Common myeloid progenitor, CD34-positive (primary cell): ENCODE measurements around the gene HES7.

Experiments
- CTCF ChIA-PET: fragments of 350-600 bp; sonication (Branson Sonifier 250); formaldehyde crosslinking; loops from one replicate; lab custom pipeline; 2021; ENCODE audit warnings: antibody characterized with exemption; lab: Charles Lee
- POLR2A ChIA-PET: fragments of 350-600 bp; sonication (Branson Sonifier 250); formaldehyde crosslinking; loops from one replicate; lab custom pipeline; 2021; ENCODE audit warnings: antibody characterized with exemption; lab: Charles Lee
- DNase-seq, 3 donors: peaks; one replicate each; pipeline versions ENCODE4 v3.0.0 to v3.0.0-alpha.2; 2013
- H3K27ac ChIP-seq, 2 experiments: 1 replicate in 1 of 2; 2 replicates in 1 of 2; pipeline ENCODE4 v1.7.0; 2013; ENCODE audit warnings: inconsistent platforms in 2 of 2, low read length in 2 of 2, mild to moderate bottlenecking in 2 of 2, low read depth in 1 of 2, moderate library complexity in 1 of 2; ENCODE audit not compliant: severe bottlenecking in 2 of 2, insufficient read depth in 1 of 2, poor library complexity in 1 of 2
- H3K27me3 ChIP-seq, 5 experiments: replicated peaks in 2 of 5; 1 replicate in 3 of 5; 2 replicates in 2 of 5; pipeline versions ENCODE4 v1.6.1 to v1.7.0; 2013; ENCODE audit warnings: low read length in 4 of 5, mild to moderate bottlenecking in 2 of 5, moderate library complexity in 2 of 5, inconsistent platforms in 1 of 5; ENCODE audit not compliant: insufficient read depth in 5 of 5, control insufficient read depth in 4 of 5
- H3K36me3 ChIP-seq, 4 experiments: 1 replicate in 2 of 4; 2 replicates in 2 of 4; pipeline versions ENCODE4 v1.6.1 to v1.7.0; 2013; ENCODE audit warnings: low read length in 3 of 4, control low read depth in 1 of 4, mild to moderate bottlenecking in 1 of 4; ENCODE audit not compliant: control insufficient read depth in 4 of 4, insufficient read depth in 4 of 4
- H3K4me1 ChIP-seq, 4 experiments: 1 replicate in 3 of 4; 2 replicates in 1 of 4; pipeline versions ENCODE4 v1.6.1 to v1.7.1; 2013; ENCODE audit warnings: low read length in 3 of 4, mild to moderate bottlenecking in 3 of 4, control low read depth in 1 of 4, inconsistent platforms in 1 of 4, moderate library complexity in 1 of 4; ENCODE audit not compliant: control insufficient read depth in 4 of 4, insufficient read depth in 4 of 4; ENCODE audit errors: control extremely low read depth in 1 of 4
- H3K4me3 ChIP-seq, 7 experiments: 1 replicate in 4 of 7; 2 replicates in 3 of 7; pipeline versions ENCODE4 v1.5.1 to v1.7.0; 2013; ENCODE audit warnings: mild to moderate bottlenecking in 7 of 7, low read length in 6 of 7, moderate library complexity in 6 of 7, inconsistent platforms in 2 of 7, low read depth in 2 of 7, control low read depth in 1 of 7; ENCODE audit not compliant: insufficient read depth in 4 of 7, control insufficient read depth in 1 of 7; ENCODE audit errors: extremely low read depth in 1 of 7
- H3K9me3 ChIP-seq, 5 experiments: 1 replicate in 4 of 5; 2 replicates in 1 of 5; pipeline versions ENCODE4 v1.6.1 to v1.7.1; 2013; ENCODE audit warnings: low read length in 4 of 5, mild to moderate bottlenecking in 2 of 5, inconsistent platforms in 1 of 5, low read depth in 1 of 5, moderate library complexity in 1 of 5; ENCODE audit not compliant: control insufficient read depth in 4 of 5, insufficient read depth in 2 of 5; ENCODE audit errors: control extremely low read depth in 1 of 5
- WGBS: methylation state at CpG from one replicate; pipeline ENCODE4 v1.1.5; 2013; ENCODE audit not compliant: insufficient coverage; 5-methylcytosine and 5-hydroxymethylcytosine counted together

Gene HES7

GRCh38 chr17:8155231-8155995 lies 31.5 kb upstream of the HES7 start:
- H3K4me1 ChIP-seq = peaks cover 15 to 68% (median 68%) of the 10 kb centered on the region in 4 experiments
- CTCF ChIA-PET = interaction anchor here (1.4 to 19.3 kb wide), 2 partner anchors 14 to 32 kb away, joined by 3 to 292 read pairs; partner anchors contain the start of gene PER1
- POLR2A ChIA-PET = interaction anchor here (1.8 to 4.3 kb wide), 4 partner anchors 12 to 18 kb away, joined by 10 to 33 read pairs (median 24); no protein-coding TSS in a partner anchor
- H3K4me3 ChIP-seq = peak overlapping the region; percentile 61 to 88 (median 73)
- no peaks in the 10 kb centered on the region for H3K9me3 ChIP-seq
- H3K36me3 ChIP-seq = peaks cover 0 to 15% (median 12%) of the 10 kb centered on the region in 4 experiments
- WGBS = 60% methylated on average over 14 of the region's 14 CpGs
- H3K27ac ChIP-seq = peak overlapping the region; percentile 91 to 96
- no peaks in the 10 kb centered on the region for H3K27me3 ChIP-seq
- no peak for DNase-seq

GRCh38 chr17:8154608-8155155 lies 30.8 kb upstream of the HES7 start:
- CTCF ChIA-PET = interaction anchor here (1.5 to 19.3 kb wide), 2 partner anchors 13 to 28 kb away, joined by 4 to 292 read pairs; partner anchors contain the start of gene PER1
- H3K4me1 ChIP-seq = peaks cover 15 to 74% (median 71%) of the 10 kb centered on the region in 4 experiments

GRCh38 chr17:8153957-8154607 lies 30.2 kb upstream of the HES7 start:
- Histone ChIP-seq H3K27ac (peak overlapping the region; percentile 87 to 95), H3K4me3 (peak overlapping the region in 5 of 7 experiments; percentile 36 to 88 (median 73)), H3K36me3 (peaks cover 6 to 14% (median 10%) of the 10 kb centered on the region in 4 experiments), H3K4me1 (peaks cover 15 to 74% (median 71%) of the 10 kb centered on the region in 4 experiments), H3K27me3 (no peaks in the 10 kb centered on the region), H3K9me3 (no peaks in the 10 kb centered on the region)
- CTCF ChIA-PET = interaction anchor here (1.5 to 19.3 kb wide), 2 partner anchors 13 to 27 kb away, joined by 4 to 292 read pairs; partner anchors contain the start of gene PER1
- DNase-seq = peak; percentile 95 to 97 (median 95)
- WGBS = 2% methylated on average over 11 of the region's 22 CpGs
- POLR2A ChIA-PET = interaction anchor here (0.6 to 4.3 kb wide), 4 partner anchors 10 to 912 kb away, joined by 3 to 24 read pairs (median 10); no protein-coding TSS in a partner anchor

More at GRCh38 chr17:8154608-8155155, 30.8 kb upstream of the HES7 start:
- POLR2A ChIA-PET = interaction anchor here (1.8 to 4.3 kb wide), 3 partner anchors 11 to 19 kb away, joined by 10 to 24 read pairs (median 10); no protein-coding TSS in a partner anchor
- DNase-seq = no peak
- no peaks in the 10 kb centered on the region for H3K27me3 ChIP-seq
- WGBS = 95% methylated on average over 5 of the region's 11 CpGs
- peaks cover 6 to 13% (median 10%) of the 10 kb centered on the region in 4 experiments for H3K36me3 ChIP-seq
- H3K4me3 ChIP-seq = peak overlapping the region in 6 of 7 experiments; percentile 8 to 88 (median 54)
- H3K9me3 ChIP-seq = no peaks in the 10 kb centered on the region
- H3K27ac ChIP-seq = peak overlapping the region in 1 of 2 experiments; percentile 95

GRCh38 chr17:8153525-8153956 lies 29.6 kb upstream of the HES7 start:
- ChIA-PET POLR2A (interaction anchor here (0.6 to 4.3 kb wide), 5 partner anchors 10 to 912 kb away, joined by 3 to 24 read pairs (median 10); no protein-coding TSS in a partner anchor), CTCF (interaction anchor here (1.5 to 19.3 kb wide), 2 partner anchors 12 to 27 kb away, joined by 4 to 292 read pairs; partner anchors contain the start of gene PER1)
- H3K9me3 ChIP-seq = no peaks in the 10 kb centered on the region
- H3K4me1 ChIP-seq = peaks cover 15 to 72% (median 69%) of the 10 kb centered on the region in 4 experiments
- H3K36me3 ChIP-seq = peaks cover 6 to 18% (median 14%) of the 10 kb centered on the region in 4 experiments
- DNase-seq = peak; percentile 69 to 84 (median 81)
- H3K4me3 ChIP-seq = peak overlapping the region in 3 of 7 experiments; percentile 26 to 88 (median 83)
- peak overlapping the region; percentile 87 to 95 for H3K27ac ChIP-seq
- no peaks in the 10 kb centered on the region for H3K27me3 ChIP-seq
- WGBS = 21% methylated on average over 11 of the region's 13 CpGs

GRCh38 chr17:8153031-8153451 lies 29.1 kb upstream of the HES7 start:
- Histone ChIP-seq H3K27ac (no peak overlapping the region), H3K4me1 (peaks cover 15 to 69% (median 66%) of the 10 kb centered on the region in 4 experiments), H3K27me3 (no peaks in the 10 kb centered on the region), H3K4me3 (peak overlapping the region in 3 of 7 experiments; percentile 26 to 89 (median 88)), H3K36me3 (peaks cover 6 to 23% (median 18%) of the 10 kb centered on the region in 4 experiments), H3K9me3 (no peaks in the 10 kb centered on the region)
- ChIA-PET CTCF (interaction anchor here (1.5 to 19.3 kb wide), 2 partner anchors 12 to 26 kb away, joined by 4 to 292 read pairs; partner anchors contain the start of gene PER1), POLR2A (interaction anchor here (0.6 to 4.3 kb wide), 3 partner anchors 9 to 521 kb away, joined by 3 to 24 read pairs (median 10); no protein-coding TSS in a partner anchor)
- DNase-seq = no peak
- WGBS = 95% methylated on average over 7 of the region's 7 CpGs
